Liver (tissue), 9 donors: Measurements from ENCODE around the gene ANTXR1. TPM values are rescaled to one million over a fixed set of nuclear protein-coding genes. Genes with fewer than 3 reads are reported as not detected.

Experiments
- DNase-seq: peaks from one replicate; pipeline ENCODE4 v3.0.0-alpha.2; 2017; ENCODE audit warnings: low spot score
- H3K27ac ChIP-seq, 2 donors: one replicate each; pipeline ENCODE4 v1.7.0; 2013; ENCODE audit warnings: inconsistent platforms in 2 of 2, low read length in 2 of 2, control low read depth in 1 of 2, low read depth in 1 of 2, mild to moderate bottlenecking in 1 of 2
- H3K27me3 ChIP-seq, 4 donors: one replicate each; pipeline versions ENCODE4 v1.6.1 to v1.7.0; 2013; ENCODE audit warnings: low read length in 3 of 4, inconsistent platforms in 1 of 4, mild to moderate bottlenecking in 1 of 4, moderate library complexity in 1 of 4; ENCODE audit not compliant: control insufficient read depth in 4 of 4, insufficient read depth in 4 of 4
- H3K36me3 ChIP-seq, 4 donors: one replicate each; pipeline versions ENCODE4 v1.6.1 to v1.7.0; 2013; ENCODE audit warnings: low read length in 3 of 4, mild to moderate bottlenecking in 3 of 4, low read depth in 1 of 4, moderate library complexity in 1 of 4; ENCODE audit not compliant: control insufficient read depth in 4 of 4, insufficient read depth in 3 of 4
- H3K4me1 ChIP-seq, 4 donors: one replicate each; pipeline versions ENCODE4 v1.6.1 to v1.7.0; 2013; ENCODE audit warnings: low read length in 3 of 4, mild to moderate bottlenecking in 3 of 4, moderate library complexity in 1 of 4; ENCODE audit not compliant: control insufficient read depth in 4 of 4, insufficient read depth in 4 of 4
- H3K4me3 ChIP-seq, 3 donors: one replicate each; pipeline versions ENCODE4 v1.6.1 to v1.7.0; 2013; ENCODE audit warnings: low read length in 3 of 3, control low read depth in 1 of 3, low read depth in 1 of 3, mild to moderate bottlenecking in 1 of 3
- H3K9ac ChIP-seq, 2 donors: one replicate each; pipeline ENCODE4 v1.7.0; 2013; ENCODE audit warnings: low read length in 2 of 2, mild to moderate bottlenecking in 2 of 2, moderate library complexity in 2 of 2, control low read depth in 1 of 2, low read depth in 1 of 2
- H3K9me3 ChIP-seq, 4 donors: one replicate each; pipeline versions ENCODE4 v1.6.1 to v1.7.0; 2013; ENCODE audit warnings: low read length in 3 of 4; ENCODE audit not compliant: control insufficient read depth in 4 of 4
- ATF3 ChIP-seq: IDR thresholded peaks from 2 replicates; pipeline ENCODE4 v1.6.1; 2016; ENCODE audit warnings: antibody characterized with exemption
- EGR1 ChIP-seq, 2 donors: IDR thresholded peaks; 2 replicates each; pipeline ENCODE4 v1.6.1; 2016 to 2018; ENCODE audit warnings: antibody characterized with exemption in 2 of 2, low read depth in 2 of 2
- FOXA2 ChIP-seq: IDR thresholded peaks from 2 replicates; pipeline ENCODE4 v1.6.1; 2016; ENCODE audit warnings: antibody characterized with exemption
- GABPA ChIP-seq, 2 donors: IDR thresholded peaks in 1 of 2; conservative IDR thresholded peaks in 1 of 2; 2 replicates each; pipeline ENCODE4 v1.6.1; 2016; ENCODE audit warnings: antibody characterized with exemption in 2 of 2, mild to moderate bottlenecking in 1 of 2, moderate library complexity in 1 of 2
- HNF4A ChIP-seq, 2 donors: conservative IDR thresholded peaks; 2 replicates each; pipeline ENCODE4 v1.6.1; 2016; ENCODE audit warnings: antibody characterized with exemption in 2 of 2, mild to moderate bottlenecking in 2 of 2
- MAX ChIP-seq: IDR thresholded peaks from 2 replicates; pipeline ENCODE4 v1.6.1; 2016; ENCODE audit warnings: antibody characterized with exemption
- NR2F2 ChIP-seq: IDR thresholded peaks from 2 replicates; pipeline ENCODE4 v1.6.1; 2016; ENCODE audit warnings: antibody characterized with exemption
- RAD21 ChIP-seq, 2 donors: IDR thresholded peaks; 2 replicates each; pipeline ENCODE4 v1.6.1; 2016; ENCODE audit warnings: antibody characterized with exemption in 2 of 2, mild to moderate bottlenecking in 2 of 2
- REST ChIP-seq: IDR thresholded peaks from 2 replicates; pipeline ENCODE4 v1.6.1; 2016; ENCODE audit warnings: antibody characterized with exemption, mild to moderate bottlenecking
- RXRA ChIP-seq, 2 donors: IDR thresholded peaks; 2 replicates each; pipeline ENCODE4 v1.6.1; 2017 to 2018; ENCODE audit warnings: antibody characterized with exemption in 2 of 2, mild to moderate bottlenecking in 1 of 2
- SP1 ChIP-seq: IDR thresholded peaks from 2 replicates; pipeline ENCODE4 v1.6.1; 2018; ENCODE audit warnings: antibody characterized with exemption, mild to moderate bottlenecking
- TAF1 ChIP-seq: conservative IDR thresholded peaks from 2 replicates; pipeline ENCODE4 v1.6.1; 2016; ENCODE audit warnings: antibody characterized with exemption, mild to moderate bottlenecking
- WGBS: extraction: QIAGEN DNeasy Blood & Tissue Kit; methylation state at CpG from one replicate; pipeline ENCODE4 v1.1.7; 2013; 5-methylcytosine and 5-hydroxymethylcytosine counted together
- polyA plus RNA-seq, 2 donors: library from polyadenylated mRNA; stranded (reverse) in 1 of 2; unstranded in 1 of 2; fragments of 200-250 nt in 1 of 2; fragments of >200 nt in 1 of 2; fragmentation: Nextera tagmentation in 1 of 2; extraction: Ambion mirVana in 1 of 2; gene quantifications; one replicate each; pipeline versions ENCODE4 v1.2.1 to v1.2.3, GENCODE V29; 2013 to 2015
- total RNA-seq, 2 donors: library from RNA; depleted of rRNA; stranded (reverse); fragments of >200 nt; gene quantifications; one replicate each; pipeline ENCODE4 v1.2.3, GENCODE V29; 2014
- donor health status: healthy.
- donor health status: healthy.
- donor health status: healthy.
- donor health status: healthy.
- donor health status: healthy.

The ANTXR1 gene
- total and polyA plus RNA-seq, 4 donors = 0.60 to 3.6 (median 1.8) TPM

- no peak for TF ChIP-seq NR2F2
Observed at GRCh38 chr2:69192176-69192945, 179.4 kb downstream of the ANTXR1 start (continued).

GRCh38 chr2:69195706-69196105 is 182.7 kb downstream of the ANTXR1 start:
- H3K27ac ChIP-seq = no peak overlapping the region
- H3K9ac ChIP-seq = no peak overlapping the region

GRCh38 chr2:69196327-69197117 is 183.5 kb downstream of the ANTXR1 start:
- no peaks in the 10 kb centered on the region for H3K9me3 ChIP-seq
- H3K36me3 ChIP-seq = no peaks in the 10 kb centered on the region
- WGBS = 79% methylated on average over 9 of the region's 9 CpGs
- H3K27ac ChIP-seq = no peak overlapping the region
- H3K4me1 ChIP-seq = no peaks in the 10 kb centered on the region
- no peak for TF ChIP-seq GABPA (IDR thresholded peaks at IDR 0.05 in 1 of 2, conservative IDR thresholded peaks at IDR 0.05 in 1 of 2)
- TF ChIP-seq REST = no peak
- TF ChIP-seq FOXA2 = no peak
- TF ChIP-seq HNF4A (conservative IDR thresholded peaks at IDR 0.05) = no peak
- no peak for TF ChIP-seq ATF3
- TF ChIP-seq SP1 = no peak
- no peak for TF ChIP-seq RAD21 (IDR thresholded peaks at IDR 0.05)
- TF ChIP-seq RXRA (IDR thresholded peaks at IDR 0.05) = no peak
- TF ChIP-seq EGR1 (IDR thresholded peaks at IDR 0.05; ENCODE audit: low read depth in 2 of 2) = no peak
- TF ChIP-seq TAF1 = no peak
- TF ChIP-seq MAX = no peak
- no peak for DNase-seq
- H3K27me3 ChIP-seq = no peaks in the 10 kb centered on the region
- H3K4me3 ChIP-seq = no peak overlapping the region
- H3K9ac ChIP-seq = no peak overlapping the region

More at GRCh38 chr2:69195706-69196105, 182.7 kb downstream of the ANTXR1 start:
- Histone ChIP-seq H3K36me3 (no peaks in the 10 kb centered on the region), H3K27me3 (no peaks in the 10 kb centered on the region), H3K4me1 (no peaks in the 10 kb centered on the region), H3K9me3 (no peaks in the 10 kb centered on the region), H3K4me3 (no peak overlapping the region)
- DNase-seq = no peak
- TF ChIP-seq RXRA (IDR thresholded peaks at IDR 0.05) = peak in 1 of 2 donors; percentile 19
- TF ChIP-seq REST = no peak
- TF ChIP-seq SP1 = peak; percentile 7
